ENCODE measurements around the gene ADGB. TPM values are rescaled to one million over a fixed set of nuclear protein-coding genes. Genes with fewer than 3 reads are reported as not detected.
A peak's percentile ranks its signal among the peaks of the same experiment; 100 is the strongest.

ADGB gene
- total and polyA plus RNA-seq, 9 of the 15 experiments (the other 6 are each of a cell fraction or from before 2014, with no cell fraction given) = not detected

DNA sequence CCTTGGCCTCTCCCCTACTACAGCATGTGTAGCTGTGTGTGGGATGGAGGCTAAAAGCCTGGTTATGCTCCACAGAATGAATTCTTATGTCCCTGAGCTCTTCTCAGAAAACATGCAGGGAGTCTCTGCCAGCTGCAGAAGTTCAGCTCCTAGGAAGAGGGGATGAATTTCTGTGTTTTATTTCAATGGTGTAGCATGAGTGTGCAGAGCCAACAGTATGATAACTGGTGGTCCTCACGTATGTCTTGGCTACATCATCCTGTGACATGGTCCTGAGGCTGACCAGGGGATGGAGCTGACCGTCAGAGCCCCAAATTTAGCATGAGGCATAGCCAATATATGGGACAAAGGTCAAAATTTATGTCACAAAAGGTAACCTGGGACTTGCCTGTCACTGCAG, 266.1 kb downstream of the ADGB start (continued):
- no peak for TF ChIP-seq ZNF584 (CRISPR knock-in tag; IDR thresholded peaks at IDR 0.05; ENCODE audit: low read depth)
- no peak for TF ChIP-seq STAG1 (CRISPR knock-in tag; IDR thresholded peaks at IDR 0.05; ENCODE audit: borderline replicate concordance)
- TF ChIP-seq ZNF239 (CRISPR knock-in tag; IDR thresholded peaks at IDR 0.05) = no peak; the same call in 1 of the 2 replicates
- TF ChIP-seq, protein P1, sequence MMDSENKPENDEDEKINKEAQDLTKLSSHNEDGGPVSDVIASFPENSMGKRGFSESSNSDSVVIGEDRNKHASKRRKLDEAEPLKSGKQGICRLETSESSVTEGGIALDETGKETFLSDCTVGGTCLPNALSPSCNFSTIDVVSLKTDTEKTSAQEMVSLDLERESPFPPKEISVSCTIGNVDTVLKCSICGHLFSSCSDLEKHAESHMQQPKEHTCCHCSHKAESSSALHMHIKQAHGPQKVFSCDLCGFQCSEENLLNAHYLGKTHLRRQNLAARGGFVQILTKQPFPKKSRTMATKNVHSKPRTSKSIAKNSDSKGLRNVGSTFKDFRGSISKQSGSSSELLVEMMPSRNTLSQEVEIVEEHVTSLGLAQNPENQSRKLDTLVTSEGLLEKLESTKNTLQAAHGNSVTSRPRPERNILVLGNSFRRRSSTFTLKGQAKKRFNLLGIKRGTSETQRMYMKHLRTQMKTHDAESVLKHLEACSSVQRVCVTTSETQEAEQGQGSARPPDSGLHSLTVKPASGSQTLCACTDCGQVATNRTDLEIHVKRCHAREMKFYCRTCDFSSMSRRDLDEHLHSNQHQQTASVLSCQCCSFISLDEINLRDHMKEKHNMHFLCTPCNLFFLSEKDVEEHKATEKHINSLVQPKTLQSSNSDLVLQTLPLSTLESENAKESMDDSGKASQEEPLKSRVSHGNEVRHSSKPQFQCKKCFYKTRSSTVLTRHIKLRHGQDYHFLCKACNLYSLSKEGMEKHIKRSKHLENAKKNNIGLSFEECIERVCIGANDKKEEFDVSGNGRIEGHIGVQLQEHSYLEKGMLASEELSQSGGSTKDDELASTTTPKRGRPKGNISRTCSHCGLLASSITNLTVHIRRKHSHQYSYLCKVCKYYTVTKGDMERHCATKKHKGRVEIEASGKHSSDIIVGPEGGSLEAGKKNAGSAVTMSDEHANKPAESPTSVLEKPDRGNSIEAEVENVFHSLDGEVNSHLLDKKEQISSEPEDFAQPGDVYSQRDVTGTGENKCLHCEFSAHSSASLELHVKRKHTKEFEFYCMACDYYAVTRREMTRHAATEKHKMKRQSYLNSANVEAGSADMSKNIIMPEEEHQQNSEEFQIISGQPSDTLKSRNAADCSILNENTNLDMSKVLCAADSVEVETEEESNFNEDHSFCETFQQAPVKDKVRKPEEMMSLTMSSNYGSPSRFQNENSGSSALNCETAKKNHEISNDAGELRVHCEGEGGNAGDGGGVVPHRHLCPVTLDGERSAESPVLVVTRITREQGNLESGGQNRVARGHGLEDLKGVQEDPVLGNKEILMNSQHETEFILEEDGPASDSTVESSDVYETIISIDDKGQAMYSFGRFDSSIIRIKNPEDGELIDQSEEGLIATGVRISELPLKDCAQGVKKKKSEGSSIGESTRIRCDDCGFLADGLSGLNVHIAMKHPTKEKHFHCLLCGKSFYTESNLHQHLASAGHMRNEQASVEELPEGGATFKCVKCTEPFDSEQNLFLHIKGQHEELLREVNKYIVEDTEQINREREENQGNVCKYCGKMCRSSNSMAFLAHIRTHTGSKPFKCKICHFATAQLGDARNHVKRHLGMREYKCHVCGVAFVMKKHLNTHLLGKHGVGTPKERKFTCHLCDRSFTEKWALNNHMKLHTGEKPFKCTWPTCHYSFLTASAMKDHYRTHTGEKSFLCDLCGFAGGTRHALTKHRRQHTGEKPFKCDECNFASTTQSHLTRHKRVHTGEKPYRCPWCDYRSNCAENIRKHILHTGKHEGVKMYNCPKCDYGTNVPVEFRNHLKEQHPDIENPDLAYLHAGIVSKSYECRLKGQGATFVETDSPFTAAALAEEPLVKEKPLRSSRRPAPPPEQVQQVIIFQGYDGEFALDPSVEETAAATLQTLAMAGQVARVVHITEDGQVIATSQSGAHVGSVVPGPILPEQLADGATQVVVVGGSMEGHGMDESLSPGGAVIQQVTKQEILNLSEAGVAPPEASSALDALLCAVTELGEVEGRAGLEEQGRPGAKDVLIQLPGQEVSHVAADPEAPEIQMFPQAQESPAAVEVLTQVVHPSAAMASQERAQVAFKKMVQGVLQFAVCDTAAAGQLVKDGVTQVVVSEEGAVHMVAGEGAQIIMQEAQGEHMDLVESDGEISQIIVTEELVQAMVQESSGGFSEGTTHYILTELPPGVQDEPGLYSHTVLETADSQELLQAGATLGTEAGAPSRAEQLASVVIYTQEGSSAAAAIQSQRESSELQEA (IDR thresholded peaks at IDR 0.05; ENCODE audit: low read depth) = no peak
- 0 out of 2 replicates have a peak, but pooled peaks have one; percentile 7 for TF ChIP-seq GABPB2 (CRISPR knock-in tag; conservative IDR thresholded peaks at IDR 0.05)
- 0 out of 2 replicates have a peak, but pooled peaks have one; percentile 9 for TF ChIP-seq HMG20B (CRISPR knock-in tag; IDR thresholded peaks at IDR 0.05)
- TF ChIP-seq XRCC3 (IDR thresholded peaks at IDR 0.05) = no peak
- no peak for TF ChIP-seq SUPT5H (IDR thresholded peaks at IDR 0.05)
- TF ChIP-seq ESRRB (CRISPR knock-in tag; IDR thresholded peaks at IDR 0.05; ENCODE audit: borderline replicate concordance) = 0 out of 2 replicates have a peak, but pooled peaks have one; percentile 61
- TF ChIP-seq, protein P2, sequence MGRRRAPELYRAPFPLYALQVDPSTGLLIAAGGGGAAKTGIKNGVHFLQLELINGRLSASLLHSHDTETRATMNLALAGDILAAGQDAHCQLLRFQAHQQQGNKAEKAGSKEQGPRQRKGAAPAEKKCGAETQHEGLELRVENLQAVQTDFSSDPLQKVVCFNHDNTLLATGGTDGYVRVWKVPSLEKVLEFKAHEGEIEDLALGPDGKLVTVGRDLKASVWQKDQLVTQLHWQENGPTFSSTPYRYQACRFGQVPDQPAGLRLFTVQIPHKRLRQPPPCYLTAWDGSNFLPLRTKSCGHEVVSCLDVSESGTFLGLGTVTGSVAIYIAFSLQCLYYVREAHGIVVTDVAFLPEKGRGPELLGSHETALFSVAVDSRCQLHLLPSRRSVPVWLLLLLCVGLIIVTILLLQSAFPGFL (CRISPR knock-in tag; IDR thresholded peaks at IDR 0.05) = no peak
- TF ChIP-seq STAT5B (CRISPR knock-in tag; IDR thresholded peaks at IDR 0.05) = no peak
- peak in 1 of 2 experiments; percentile 37; a peak in 1 of 4 replicates for TF ChIP-seq TEAD1 (CRISPR knock-in tag; IDR thresholded peaks at IDR 0.05)
- 0 out of 2 replicates have a peak, but pooled peaks have one; percentile 76 for TF ChIP-seq POLR2AphosphoS2 (IDR thresholded peaks at IDR 0.05; ENCODE audit: low read length)
- 0 out of 2 replicates have a peak, but pooled peaks have one; percentile 4 for TF ChIP-seq ZNF212 (CRISPR knock-in tag; IDR thresholded peaks at IDR 0.05)
- no peak for TF ChIP-seq SP1 (CRISPR knock-in tag; IDR thresholded peaks at IDR 0.05)
- TF ChIP-seq HEY1 (CRISPR knock-in tag; IDR thresholded peaks at IDR 0.05; ENCODE audit: borderline replicate concordance) = 0 out of 2 replicates have a peak, but pooled peaks have one; percentile 44
- TF ChIP-seq, protein P3, sequence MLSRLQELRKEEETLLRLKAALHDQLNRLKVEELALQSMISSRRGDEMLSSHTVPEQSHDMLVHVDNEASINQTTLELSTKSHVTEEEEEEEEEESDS (CRISPR knock-in tag; IDR thresholded peaks at IDR 0.05) = no peak
- TF ChIP-seq, protein P4, sequence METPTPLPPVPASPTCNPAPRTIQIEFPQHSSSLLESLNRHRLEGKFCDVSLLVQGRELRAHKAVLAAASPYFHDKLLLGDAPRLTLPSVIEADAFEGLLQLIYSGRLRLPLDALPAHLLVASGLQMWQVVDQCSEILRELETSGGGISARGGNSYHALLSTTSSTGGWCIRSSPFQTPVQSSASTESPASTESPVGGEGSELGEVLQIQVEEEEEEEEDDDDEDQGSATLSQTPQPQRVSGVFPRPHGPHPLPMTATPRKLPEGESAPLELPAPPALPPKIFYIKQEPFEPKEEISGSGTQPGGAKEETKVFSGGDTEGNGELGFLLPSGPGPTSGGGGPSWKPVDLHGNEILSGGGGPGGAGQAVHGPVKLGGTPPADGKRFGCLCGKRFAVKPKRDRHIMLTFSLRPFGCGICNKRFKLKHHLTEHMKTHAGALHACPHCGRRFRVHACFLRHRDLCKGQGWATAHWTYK (CRISPR knock-in tag; IDR thresholded peaks at IDR 0.05) = 0 out of 2 replicates have a peak, but pooled peaks have one; percentile 59
- 0 out of 4 replicates have a peak, but pooled peaks of 1 of the 2 experiments have one; percentile 4 for TF ChIP-seq RAD21 (CRISPR knock-in tag; conservative IDR thresholded peaks at IDR 0.05 in 1 of 2, IDR thresholded peaks at IDR 0.05 in 1 of 2)
